D721Med (cell line): Measurements from ENCODE around the gene PIP5K1B.
"Not testable (repeated sequence)": the region's sequence is repeated elsewhere in the genome, so short reads cannot be mapped to it uniquely, and the experiment has no call there.

Experiments used
- DNase-seq: peaks from one replicate; pipeline ENCODE4 v3.0.0; 2011; ENCODE audit warnings: low spot score; ENCODE audit not compliant: insufficient read length
- FAIRE-seq: peaks from 2 replicates; lab custom pipeline; 2011; peaks lifted over from hg19 to GRCh38; lab: Jason Lieb, UNC
- TF ChIP-seq, protein P1 (sequence below): IDR thresholded peaks from 2 replicates; pipeline ENCODE4 v1.5.1; 2012; ENCODE audit warnings: mild to moderate bottlenecking, control low read depth; ENCODE audit not compliant: insufficient read depth; ENCODE audit errors: missing control alignments

Gene PIP5K1B

DNA sequence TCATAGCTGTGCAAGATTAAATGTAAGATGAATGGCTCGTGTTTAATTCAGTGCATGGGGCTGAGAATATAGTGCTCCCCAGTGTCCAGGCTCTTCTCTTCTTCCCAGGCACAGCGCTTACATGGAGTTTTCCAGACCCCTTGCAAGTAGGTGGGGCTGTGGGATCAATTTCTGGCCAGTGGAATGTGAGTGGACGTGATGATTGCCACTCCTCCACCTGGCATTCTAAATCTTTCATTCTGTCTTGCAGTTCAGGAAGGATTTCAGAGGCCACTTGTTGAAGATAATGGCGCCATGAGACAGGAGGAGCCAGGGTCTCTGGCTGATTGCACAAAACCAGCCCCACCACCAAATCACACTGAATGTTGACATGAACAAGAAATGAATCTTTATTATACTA, 7.2 kb upstream of the PIP5K1B start:
- no peak for DNase-seq
- FAIRE-seq: no peak

DNA sequence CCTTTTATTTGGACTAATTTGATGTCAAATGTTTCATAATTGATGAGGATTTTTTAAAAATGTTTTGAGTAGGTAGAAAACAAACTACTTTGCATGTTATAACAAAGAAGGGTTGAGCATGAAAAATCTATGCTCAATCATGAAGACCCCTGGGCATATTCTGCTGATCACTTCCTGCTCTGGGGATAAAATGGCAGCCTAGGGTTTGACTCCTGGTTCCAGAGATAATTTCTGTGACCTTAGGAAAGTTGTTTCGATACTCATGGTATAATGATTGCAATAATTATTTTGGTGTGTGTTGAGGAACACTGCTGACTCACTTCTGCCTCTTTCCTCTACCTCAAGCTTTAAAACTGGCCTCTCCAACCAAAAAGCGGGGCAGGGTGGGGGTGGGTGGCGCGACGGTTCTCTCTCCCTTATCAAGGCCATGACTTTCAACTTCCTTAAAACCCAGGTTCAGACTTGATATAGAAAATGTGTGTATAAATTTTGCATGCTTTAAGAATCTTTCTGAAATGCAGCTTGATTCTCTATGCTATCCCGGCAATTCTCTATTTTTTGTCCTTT, 6.0 kb upstream of the PIP5K1B start:
- no peak for DNase-seq
- no peak for FAIRE-seq
- TF ChIP-seq, protein P1, sequence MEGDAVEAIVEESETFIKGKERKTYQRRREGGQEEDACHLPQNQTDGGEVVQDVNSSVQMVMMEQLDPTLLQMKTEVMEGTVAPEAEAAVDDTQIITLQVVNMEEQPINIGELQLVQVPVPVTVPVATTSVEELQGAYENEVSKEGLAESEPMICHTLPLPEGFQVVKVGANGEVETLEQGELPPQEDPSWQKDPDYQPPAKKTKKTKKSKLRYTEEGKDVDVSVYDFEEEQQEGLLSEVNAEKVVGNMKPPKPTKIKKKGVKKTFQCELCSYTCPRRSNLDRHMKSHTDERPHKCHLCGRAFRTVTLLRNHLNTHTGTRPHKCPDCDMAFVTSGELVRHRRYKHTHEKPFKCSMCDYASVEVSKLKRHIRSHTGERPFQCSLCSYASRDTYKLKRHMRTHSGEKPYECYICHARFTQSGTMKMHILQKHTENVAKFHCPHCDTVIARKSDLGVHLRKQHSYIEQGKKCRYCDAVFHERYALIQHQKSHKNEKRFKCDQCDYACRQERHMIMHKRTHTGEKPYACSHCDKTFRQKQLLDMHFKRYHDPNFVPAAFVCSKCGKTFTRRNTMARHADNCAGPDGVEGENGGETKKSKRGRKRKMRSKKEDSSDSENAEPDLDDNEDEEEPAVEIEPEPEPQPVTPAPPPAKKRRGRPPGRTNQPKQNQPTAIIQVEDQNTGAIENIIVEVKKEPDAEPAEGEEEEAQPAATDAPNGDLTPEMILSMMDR: no peak

More for the DNA sequence above, 7.2 kb upstream of the PIP5K1B start:
- TF ChIP-seq, protein P1: no peak

DNA sequence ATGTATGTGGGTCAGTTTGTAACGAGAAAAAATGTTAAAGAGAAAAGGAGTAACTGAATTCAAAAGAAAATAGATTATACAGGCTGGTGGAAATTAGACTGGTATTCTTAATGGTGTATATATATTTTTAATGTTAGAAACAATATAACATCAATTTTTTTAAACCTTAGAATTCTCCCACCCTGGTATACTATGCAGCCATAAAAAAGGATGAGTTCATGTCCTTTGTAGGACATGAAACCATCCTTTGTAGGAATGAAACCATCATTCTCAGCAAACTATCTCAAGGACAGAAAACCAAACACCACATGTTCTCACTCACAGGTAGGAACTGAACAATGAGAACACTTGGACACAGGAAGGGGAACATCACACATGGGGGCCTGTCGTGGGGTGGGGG, 5.4 kb upstream of the PIP5K1B start:
- not testable (repeated sequence) for FAIRE-seq, DNase-seq

DNA sequence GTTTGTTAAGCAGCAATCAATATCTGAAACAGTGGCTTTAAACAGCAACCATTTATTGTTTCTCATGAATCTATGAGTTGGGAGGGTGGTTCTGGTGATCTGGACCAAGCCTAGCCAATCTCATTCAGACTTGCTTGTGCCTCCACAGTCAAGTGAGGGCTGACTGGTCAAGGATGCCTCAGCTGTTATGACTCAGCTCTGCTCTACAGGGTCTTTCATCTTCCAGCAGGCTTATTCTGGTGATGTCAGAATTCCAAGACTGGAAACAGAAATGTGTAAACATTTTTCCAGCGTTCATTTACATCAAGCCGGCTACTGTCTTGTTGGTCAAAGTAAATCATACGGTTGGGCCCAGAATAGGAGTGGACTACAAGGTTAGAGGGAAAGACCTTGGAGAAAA, 2.5 kb upstream of the PIP5K1B start:
- TF ChIP-seq, protein P1: no peak
- FAIRE-seq (no peak), DNase-seq (no peak)

DNA sequence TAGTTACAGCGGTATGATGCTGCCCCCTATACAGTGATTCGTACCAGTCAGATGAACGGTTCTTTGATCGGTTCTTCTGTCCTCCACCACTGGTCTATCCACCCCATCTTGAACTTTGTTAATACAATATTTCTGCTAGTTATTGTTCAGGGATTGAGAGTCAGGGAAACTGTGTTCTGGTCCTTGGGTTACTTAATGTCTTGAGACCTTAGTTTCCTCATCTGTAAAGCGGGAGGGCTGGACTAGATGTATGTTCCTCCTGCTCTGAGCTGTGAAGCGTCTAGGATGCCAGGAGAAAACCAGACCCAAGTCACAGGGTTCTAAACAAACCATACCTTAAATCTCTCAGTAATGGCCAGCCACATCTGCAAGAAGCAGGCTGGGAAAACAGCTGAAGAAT, 1.4 kb upstream of the PIP5K1B start:
- no peak for DNase-seq
- FAIRE-seq: no peak
- TF ChIP-seq, protein P1: no peak

DNA sequence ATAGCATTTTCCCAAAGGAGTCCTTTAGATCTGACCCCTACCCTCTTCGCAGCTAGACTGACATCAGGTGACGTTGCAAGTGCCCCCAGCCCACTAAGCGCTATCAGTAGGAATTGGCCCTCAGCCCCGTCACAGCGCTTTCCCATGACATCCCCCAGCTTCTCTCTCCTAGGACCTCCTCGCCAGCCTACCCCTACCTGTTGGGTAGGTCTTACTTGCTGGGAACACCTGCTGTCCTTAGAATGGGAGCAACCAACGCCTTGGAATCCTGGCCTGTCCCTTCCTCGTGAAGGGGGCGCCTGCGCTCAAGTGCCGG, 584 bp upstream of the PIP5K1B start:
- TF ChIP-seq, protein P1: no peak
- DNase-seq (no peak), FAIRE-seq (no peak)

DNA sequence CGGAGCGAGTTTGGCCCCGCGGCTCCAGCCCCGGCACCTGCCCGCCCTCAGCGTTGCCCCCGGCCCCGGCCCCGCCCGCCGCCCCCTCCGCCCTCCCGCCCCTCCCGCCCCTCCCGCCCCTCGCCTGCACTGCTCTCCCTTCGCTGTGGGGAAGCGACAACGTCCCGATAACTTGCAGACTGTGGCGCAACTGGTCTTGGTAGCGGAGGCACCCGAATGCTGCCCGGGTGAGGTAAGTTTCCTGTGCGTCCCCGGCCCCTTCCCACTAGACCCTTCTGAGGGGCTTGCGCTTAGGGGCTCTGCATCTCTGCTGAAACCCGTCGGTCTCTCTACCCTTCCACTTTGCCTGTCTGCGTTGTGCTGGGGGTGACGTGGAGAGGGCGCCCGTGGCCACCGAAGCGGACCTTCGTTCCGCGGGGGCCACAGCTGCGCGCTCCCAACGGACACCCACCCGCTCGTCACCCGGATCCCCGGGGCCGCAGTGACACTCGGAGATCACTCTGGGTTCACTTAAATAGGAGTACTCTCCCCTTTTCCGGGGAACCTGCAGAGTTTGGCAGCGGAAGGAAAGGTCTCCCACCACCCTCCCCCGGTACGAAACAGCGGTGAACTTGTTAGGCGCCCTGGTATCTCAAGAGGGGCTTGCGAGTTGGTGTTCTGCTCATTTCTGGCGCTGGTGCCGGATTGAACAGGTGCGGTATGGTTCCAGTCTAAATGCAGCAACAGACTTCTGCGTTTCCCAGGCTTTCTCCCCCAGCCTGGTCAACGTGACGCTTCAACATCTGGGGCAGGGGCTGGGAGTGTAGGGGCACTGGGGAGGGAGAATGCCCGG, 707 bp downstream of the PIP5K1B start:
- FAIRE-seq (no peak), DNase-seq (no peak)

More for the DNA sequence above, 707 bp downstream of the PIP5K1B start:
- TF ChIP-seq, protein P1: no peak
